ENCODE results near the gene RASSF8. TPM values are rescaled to one million over a fixed set of nuclear protein-coding genes. Genes with fewer than 3 reads are reported as not detected.

RASSF8 gene
- total RNA-seq, 1 donor from 2014 or later: 35.3 TPM

DNA sequence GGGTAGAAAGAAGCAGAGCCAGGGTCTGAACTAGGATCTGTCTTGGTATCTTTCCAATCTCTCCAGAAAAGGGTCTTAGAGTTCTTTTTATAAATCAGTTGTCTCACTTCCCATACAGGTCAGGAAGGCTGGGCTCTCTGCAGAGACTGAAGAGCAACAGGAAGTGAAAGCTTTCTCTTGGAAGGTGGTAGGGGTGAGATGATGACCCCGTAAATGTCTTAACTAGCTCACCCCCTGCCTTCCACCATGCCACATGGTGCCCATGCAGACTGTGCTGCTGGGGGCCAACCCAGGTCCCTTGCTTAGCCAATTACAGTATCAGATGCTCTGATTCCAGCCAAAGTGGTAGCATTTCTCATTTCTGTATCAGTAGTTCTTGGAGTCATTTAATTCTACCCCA lies 17.6 kb upstream of the RASSF8 start:
- H3K36me3 ChIP-seq (ENCODE audit: control insufficient read depth, insufficient read depth, low read length): no peaks in the 10 kb centered on the region
- TF ChIP-seq, protein P1, sequence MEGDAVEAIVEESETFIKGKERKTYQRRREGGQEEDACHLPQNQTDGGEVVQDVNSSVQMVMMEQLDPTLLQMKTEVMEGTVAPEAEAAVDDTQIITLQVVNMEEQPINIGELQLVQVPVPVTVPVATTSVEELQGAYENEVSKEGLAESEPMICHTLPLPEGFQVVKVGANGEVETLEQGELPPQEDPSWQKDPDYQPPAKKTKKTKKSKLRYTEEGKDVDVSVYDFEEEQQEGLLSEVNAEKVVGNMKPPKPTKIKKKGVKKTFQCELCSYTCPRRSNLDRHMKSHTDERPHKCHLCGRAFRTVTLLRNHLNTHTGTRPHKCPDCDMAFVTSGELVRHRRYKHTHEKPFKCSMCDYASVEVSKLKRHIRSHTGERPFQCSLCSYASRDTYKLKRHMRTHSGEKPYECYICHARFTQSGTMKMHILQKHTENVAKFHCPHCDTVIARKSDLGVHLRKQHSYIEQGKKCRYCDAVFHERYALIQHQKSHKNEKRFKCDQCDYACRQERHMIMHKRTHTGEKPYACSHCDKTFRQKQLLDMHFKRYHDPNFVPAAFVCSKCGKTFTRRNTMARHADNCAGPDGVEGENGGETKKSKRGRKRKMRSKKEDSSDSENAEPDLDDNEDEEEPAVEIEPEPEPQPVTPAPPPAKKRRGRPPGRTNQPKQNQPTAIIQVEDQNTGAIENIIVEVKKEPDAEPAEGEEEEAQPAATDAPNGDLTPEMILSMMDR (IDR thresholded peaks at IDR 0.05; ENCODE audit: insufficient read depth, low read length, poor library complexity, severe bottlenecking): no peak
- DNase-seq (ENCODE audit: low read depth): no peak
- no peaks in the 10 kb centered on the region for H3K27me3 ChIP-seq (ENCODE audit: control insufficient read depth, insufficient read depth, low read length)
- H3K4me3 ChIP-seq (ENCODE audit: low read depth, low read length): no peak overlapping the region

DNA sequence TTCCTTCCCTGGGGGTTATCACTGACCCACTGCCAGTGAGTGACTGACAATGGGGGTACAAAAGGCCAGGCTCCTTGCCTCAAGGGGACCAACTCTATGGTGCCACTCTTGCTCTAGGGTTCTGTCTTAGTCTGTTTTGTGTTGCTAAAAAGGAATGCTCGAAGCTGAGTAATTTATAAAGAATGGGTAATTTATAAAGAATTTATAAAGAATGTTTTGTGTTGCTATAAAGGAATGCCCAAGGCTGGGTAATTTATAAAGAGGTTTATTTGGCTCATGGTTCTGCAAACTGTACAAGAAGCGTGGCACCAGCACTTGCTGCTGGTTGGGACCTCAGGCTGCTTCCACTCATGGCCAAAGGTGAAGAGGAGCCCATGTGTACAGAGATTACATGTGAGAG lies 15.8 kb upstream of the RASSF8 start:
- TF ChIP-seq, protein P1 (IDR thresholded peaks at IDR 0.05; ENCODE audit: insufficient read depth, low read length, poor library complexity, severe bottlenecking): no peak
- Histone ChIP-seq H3K4me3 (ENCODE audit: low read depth, low read length) (no peak overlapping the region), H3K27me3 (ENCODE audit: control insufficient read depth, insufficient read depth, low read length) (no peaks in the 10 kb centered on the region), H3K36me3 (ENCODE audit: control insufficient read depth, insufficient read depth, low read length) (no peaks in the 10 kb centered on the region)
- DNase-seq (ENCODE audit: low read depth): no peak

DNA sequence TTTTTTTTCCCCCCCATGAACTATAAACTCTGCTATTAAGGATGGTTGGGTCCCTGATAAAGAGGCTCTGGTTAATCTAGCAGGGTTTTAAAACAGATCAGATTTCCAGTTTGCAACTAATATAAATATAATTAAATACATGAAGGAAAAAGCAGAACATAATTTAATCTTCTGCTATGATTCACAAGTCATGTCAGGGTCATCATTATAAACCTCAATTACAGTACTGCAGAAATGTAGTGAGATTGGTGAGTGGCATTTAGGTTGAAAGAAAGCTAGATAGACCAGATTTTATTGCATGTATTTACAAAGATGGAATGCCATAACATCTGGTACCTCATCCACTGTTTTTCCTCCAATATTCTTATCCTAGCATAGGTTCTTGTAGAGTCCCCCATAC lies 14.5 kb upstream of the RASSF8 start:
- TF ChIP-seq, protein P1 (IDR thresholded peaks at IDR 0.05; ENCODE audit: insufficient read depth, low read length, poor library complexity, severe bottlenecking): no peak
- no peaks in the 10 kb centered on the region for H3K27me3 ChIP-seq (ENCODE audit: control insufficient read depth, insufficient read depth, low read length)
- H3K36me3 ChIP-seq (ENCODE audit: control insufficient read depth, insufficient read depth, low read length): no peaks in the 10 kb centered on the region
- H3K4me3 ChIP-seq (ENCODE audit: low read depth, low read length): no peak overlapping the region
- no peak for DNase-seq (ENCODE audit: low read depth)

DNA sequence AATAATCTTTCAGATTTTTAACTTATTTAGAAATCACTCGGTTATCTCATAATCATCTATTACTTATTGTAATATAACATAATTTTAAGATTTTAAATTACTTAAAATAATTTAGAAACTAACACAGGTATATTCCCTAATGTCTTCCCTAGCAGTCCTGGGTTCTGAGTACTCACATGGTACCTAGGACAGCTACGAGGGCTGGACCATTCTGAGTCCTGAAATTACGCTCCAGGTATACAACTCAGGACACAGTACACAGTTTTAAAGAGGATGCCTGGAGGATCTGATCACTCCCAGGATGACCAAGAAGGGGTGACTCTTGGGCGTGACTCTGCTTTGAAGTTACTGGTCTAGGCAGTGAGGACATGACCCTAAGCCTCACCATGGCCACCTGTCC lies 9.1 kb upstream of the RASSF8 start:
- TF ChIP-seq, protein P1 (IDR thresholded peaks at IDR 0.05; ENCODE audit: insufficient read depth, low read length, poor library complexity, severe bottlenecking): no peak
- Histone ChIP-seq H3K36me3 (ENCODE audit: control insufficient read depth, insufficient read depth, low read length) (no peaks in the 10 kb centered on the region), H3K4me3 (ENCODE audit: low read depth, low read length) (no peak overlapping the region), H3K27me3 (ENCODE audit: control insufficient read depth, insufficient read depth, low read length) (no peaks in the 10 kb centered on the region)
- no peak for DNase-seq (ENCODE audit: low read depth)

DNA sequence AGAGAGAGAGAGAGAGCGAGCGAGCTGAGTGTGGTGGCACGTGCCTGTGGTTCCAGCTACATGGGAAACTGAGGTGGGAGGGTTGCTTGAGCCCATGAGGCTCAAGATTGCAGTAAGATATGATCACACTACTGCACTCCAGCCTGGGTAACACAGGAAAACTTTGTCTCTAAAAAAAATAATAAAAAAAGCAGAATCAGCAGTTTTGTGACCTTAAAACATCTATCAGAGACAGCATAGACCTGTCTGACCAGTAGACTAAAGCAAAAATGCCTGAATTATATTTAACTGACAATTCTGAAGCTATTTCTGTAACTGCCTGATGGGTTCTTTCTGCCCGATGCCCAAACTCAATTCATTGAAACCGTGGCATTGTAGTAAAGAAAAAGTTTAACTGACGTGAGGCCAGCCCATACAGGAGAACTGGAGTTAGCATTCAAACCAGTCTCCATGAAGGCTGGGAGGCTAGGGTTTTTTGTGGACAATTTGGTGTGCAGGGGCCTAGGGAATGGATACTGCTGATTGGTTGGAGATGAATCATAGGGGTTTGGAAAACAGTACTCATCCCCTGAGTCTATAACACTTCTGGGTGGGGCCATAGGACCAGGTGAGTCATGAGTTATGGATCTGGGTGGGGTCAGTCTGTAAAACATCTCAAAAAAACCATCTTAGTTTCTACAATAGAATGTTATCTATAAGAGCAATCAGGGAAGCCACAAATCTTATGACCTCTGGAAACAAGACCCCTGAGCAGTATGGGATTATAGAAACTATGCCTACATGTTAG lies 8.0 kb upstream of the RASSF8 start:
- Histone ChIP-seq H3K27me3 (ENCODE audit: control insufficient read depth, insufficient read depth, low read length) (no peaks in the 10 kb centered on the region), H3K4me3 (ENCODE audit: low read depth, low read length) (no peak overlapping the region), H3K36me3 (ENCODE audit: control insufficient read depth, insufficient read depth, low read length) (no peaks in the 10 kb centered on the region)
- TF ChIP-seq, protein P1 (IDR thresholded peaks at IDR 0.05; ENCODE audit: insufficient read depth, low read length, poor library complexity, severe bottlenecking): no peak
- no peak for DNase-seq (ENCODE audit: low read depth)
